Activated CD4-positive, alpha-beta T cell treated with anti-CD3 and anti-CD28 coated beads, Interleukin-2, Interleukin-4, amounts not matched to agents 100 ng/mL and 50 ng/mL, durations not matched to agents 16 hours and 8 hours (primary cell): ENCODE measurements around the gene ACADVL.
A peak's percentile ranks its signal among the peaks of the same experiment; 100 is the strongest.
"Not testable (repeated sequence)": the region's sequence is repeated elsewhere in the genome, so short reads cannot be mapped to it uniquely, and the experiment has no call there.

Experiments
- DNase-seq: peaks from one replicate; pipeline ENCODE4 v3.0.0-alpha.2; 2020; ENCODE audit warnings: low spot score

Gene ACADVL

GRCh38 chr17:7219812-7220592 is at the start of gene ACADVL, which contains the start of gene DLG4:
Gene ACADVL (plus strand): TSS chr17:7219938. CDS start chr17:7219985, 47 bp downstream.
Gene DLG4 (minus strand): TSS chr17:7219836.
- peak; percentile 85 for DNase-seq

GRCh38 chr17:7172522-7173191 is 47.1 kb upstream of the ACADVL start:
- DNase-seq: not testable (repeated sequence)

GRCh38 chr17:7173687-7174602 is 45.8 kb upstream of the ACADVL start:
- peak; percentile 20 for DNase-seq

GRCh38 chr17:7174603-7175326 is 45.0 kb upstream of the ACADVL start:
- DNase-seq: no peak

GRCh38 chr17:7175330-7175733 is 44.4 kb upstream of the ACADVL start:
- no peak for DNase-seq

GRCh38 chr17:7176107-7176840 is 43.5 kb upstream of the ACADVL start:
- DNase-seq: no peak

- DNase-seq: no peak
These were observed 42.9 kb upstream of the ACADVL start for GRCh38 chr17:7176841-7177190.

- DNase-seq: peak; percentile 62
These were observed 42.4 kb upstream of the ACADVL start for GRCh38 chr17:7177191-7177953.

GRCh38 chr17:7177954-7178477 is 41.7 kb upstream of the ACADVL start:
- DNase-seq: no peak

GRCh38 chr17:7178973-7179316 is 40.8 kb upstream of the ACADVL start:
- DNase-seq: no peak

GRCh38 chr17:7179317-7180254 is 40.2 kb upstream of the ACADVL start, which contains the start of gene ASGR1:
Gene ASGR1 (minus strand): TSS chr17:7179370. CDS start chr17:7178563, 807 bp downstream.
- DNase-seq: no peak

GRCh38 chr17:7182101-7182500 is 37.6 kb upstream of the ACADVL start:
- not testable (repeated sequence) for DNase-seq

- DNase-seq: no peak
These were observed 36.2 kb upstream of the ACADVL start for GRCh38 chr17:7183433-7184090.

- DNase-seq: no peak
These were observed 35.6 kb upstream of the ACADVL start for GRCh38 chr17:7184091-7184488.

- DNase-seq: no peak
These were observed 35.1 kb upstream of the ACADVL start for GRCh38 chr17:7184647-7185046.

- DNase-seq: peak; percentile 9
These were observed 33.5 kb upstream of the ACADVL start for GRCh38 chr17:7186241-7186640.

- DNase-seq: no peak
These were observed 29.3 kb upstream of the ACADVL start for GRCh38 chr17:7190276-7190917.

- DNase-seq: no peak
These were observed 28.7 kb upstream of the ACADVL start for GRCh38 chr17:7191069-7191468.
